Islet of Langerhans (tissue), 1 donor: Measurements from ENCODE around the gene GATAD1.
"Not testable (repeated sequence)": the region's sequence is repeated elsewhere in the genome, so short reads cannot be mapped to it uniquely, and the experiment has no call there.

Source experiments
- FAIRE-seq: peaks from one replicate; lab custom pipeline; 2011; peaks lifted over from hg19 to GRCh38; lab: Jason Lieb, UNC

The GATAD1 gene, protein sequence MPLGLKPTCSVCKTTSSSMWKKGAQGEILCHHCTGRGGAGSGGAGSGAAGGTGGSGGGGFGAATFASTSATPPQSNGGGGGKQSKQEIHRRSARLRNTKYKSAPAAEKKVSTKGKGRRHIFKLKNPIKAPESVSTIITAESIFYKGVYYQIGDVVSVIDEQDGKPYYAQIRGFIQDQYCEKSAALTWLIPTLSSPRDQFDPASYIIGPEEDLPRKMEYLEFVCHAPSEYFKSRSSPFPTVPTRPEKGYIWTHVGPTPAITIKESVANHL

DNA sequence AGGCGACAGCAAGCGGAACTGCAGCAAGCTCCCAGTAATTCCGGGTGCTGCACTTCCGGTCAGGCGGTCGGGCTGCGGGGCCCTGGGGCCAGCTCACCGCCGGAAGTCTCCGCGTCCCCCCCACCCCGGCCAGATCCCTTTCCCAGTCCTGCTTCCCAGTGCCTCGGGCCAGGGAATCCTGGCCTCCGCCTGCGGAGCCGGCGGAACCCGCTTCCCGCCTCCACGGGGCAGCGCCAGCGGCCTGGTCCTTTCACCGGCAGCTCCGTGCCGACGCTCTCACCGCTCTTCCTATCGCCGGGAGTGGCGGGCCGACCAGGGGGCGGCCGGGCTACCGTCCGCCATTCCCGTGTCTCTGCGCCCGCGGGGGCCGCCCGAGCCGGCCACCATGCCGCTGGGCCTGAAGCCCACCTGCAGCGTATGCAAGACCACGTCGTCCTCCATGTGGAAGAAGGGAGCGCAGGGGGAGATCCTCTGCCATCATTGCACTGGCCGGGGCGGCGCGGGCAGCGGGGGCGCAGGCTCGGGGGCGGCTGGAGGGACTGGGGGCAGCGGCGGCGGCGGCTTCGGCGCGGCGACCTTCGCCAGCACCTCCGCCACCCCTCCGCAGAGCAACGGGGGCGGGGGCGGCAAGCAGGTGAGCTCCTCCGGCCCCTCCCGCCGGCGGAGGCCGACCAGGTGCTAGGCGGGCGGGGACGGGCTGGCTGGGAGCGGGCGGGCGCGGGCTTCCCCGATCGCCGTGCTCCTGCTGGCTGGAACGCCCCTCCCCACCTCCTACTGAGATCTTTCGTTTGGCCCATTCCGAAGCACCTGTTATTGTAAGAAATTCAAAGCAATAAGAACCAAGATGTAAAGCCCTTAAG, at the start of gene GATAD1:
Gene GATAD1 (plus strand): TSS at position 138 of the 860 bp plus-strand sequence. CDS start 248 bp downstream, at position 386.
- FAIRE-seq = no peak

DNA sequence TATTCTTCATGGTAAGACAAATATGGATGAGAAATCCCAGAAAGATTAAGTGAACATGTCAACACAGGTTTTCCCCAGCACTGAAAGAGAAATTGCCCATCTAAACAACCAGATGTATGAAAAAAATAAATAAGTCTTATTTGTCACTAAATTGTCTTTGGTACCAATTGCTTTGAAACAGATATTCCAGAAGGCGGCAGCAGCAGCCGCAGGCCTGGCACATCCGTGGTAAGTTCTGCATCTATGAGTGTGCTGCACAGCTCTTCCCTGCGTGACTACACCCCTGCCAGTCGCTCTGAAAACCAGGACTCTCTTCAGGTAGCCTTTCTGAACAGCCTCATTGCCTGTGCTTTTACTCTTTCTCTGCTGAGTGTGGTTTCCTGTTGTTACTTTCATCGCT, 49.7 kb upstream of the GATAD1 start:
- FAIRE-seq = no peak

DNA sequence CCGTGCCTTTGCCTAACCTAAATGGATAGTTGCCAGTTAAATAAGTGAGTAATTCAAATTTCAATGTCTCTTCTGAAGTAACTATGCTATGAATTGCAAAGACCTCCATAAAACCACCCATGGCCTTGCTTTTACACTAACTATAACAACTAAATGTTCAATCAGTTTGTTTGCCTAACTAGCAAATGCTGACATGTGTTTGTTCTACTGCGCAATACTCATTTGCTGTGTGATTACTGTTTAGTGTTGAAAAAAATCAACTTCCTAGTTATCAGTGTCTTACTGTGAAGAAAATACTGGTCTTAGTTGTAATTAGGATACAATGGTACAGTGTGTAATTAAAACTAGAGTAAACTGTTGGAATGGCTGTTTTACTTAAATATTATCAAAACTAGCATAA, 47.3 kb upstream of the GATAD1 start:
- peak; percentile 72 for FAIRE-seq

DNA sequence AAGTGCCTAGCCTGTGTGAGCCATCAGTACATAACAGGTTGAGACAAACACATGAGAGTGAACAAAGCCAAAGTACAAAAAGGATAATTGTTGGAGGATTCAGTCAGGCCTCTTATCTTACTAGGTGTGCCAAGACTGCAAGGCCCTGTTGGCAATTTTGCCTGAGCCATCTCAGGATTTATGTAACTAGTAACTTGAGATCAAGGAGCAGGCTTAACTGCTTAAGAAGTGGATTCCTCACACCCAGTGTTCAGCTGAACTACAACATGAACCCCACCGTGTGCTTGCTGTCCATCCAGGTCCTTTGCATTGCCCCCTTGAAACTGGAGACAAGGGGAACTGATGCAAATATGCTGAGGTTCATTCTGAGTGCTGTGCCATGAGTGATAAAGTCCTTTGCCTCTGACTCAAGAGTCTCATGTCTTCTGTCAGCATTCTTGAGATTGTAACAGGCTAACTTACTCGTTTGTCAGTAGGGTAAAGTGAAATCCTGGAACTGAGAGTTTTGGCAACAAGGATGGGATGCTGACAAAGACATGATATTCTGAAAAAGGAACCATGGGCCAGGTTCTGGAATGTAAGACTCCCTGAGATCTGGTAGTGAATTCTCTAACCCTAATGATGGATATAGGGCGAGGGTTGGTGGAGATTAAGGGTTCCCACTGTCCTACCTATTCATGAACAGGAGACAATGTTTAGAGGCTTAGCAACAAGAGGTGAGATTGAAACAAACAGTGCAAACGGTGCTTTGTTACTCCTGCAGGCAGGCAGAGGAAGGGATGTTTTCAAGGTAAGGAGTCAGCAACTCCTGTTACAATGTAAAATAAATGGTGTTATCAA, 44.1 kb upstream of the GATAD1 start:
- FAIRE-seq = no peak

DNA sequence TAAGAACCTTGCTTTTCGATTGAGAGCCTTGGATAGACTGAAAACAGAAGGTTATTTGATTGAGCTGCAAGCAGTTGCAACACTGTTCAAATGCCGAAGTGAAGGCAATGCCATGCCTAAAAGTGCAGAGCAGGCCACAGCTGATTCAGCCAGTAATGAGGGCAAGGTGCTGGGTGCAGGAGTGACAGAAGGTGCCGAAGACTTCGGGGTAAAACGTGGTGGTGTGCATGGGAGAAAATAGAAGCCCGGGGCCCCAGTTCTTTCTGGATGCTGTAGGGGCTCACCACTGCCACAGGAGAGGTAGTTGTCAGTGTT, 43.6 kb upstream of the GATAD1 start:
- FAIRE-seq = no peak

DNA sequence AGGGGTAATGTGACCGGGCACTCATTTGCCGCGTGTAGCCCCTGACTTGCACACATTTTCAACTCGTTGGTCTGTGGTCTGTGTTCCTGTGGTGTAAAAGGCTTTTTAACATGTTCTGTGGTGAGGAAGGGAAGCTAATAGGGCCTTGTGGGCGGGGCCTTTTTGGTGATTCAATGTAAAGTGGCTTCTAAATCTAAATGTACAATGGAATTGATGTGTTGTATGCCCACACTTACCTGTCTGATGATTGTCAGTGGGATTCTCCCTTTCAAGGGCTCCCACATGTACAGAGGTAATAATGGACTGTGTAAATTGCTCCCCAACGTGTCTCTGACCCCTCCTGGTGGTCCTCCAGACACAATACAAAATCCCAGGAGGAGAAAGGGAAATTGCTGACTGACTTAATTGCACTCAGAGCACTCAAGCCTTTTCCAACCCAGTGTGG, 43.1 kb upstream of the GATAD1 start:
- FAIRE-seq = no peak

DNA sequence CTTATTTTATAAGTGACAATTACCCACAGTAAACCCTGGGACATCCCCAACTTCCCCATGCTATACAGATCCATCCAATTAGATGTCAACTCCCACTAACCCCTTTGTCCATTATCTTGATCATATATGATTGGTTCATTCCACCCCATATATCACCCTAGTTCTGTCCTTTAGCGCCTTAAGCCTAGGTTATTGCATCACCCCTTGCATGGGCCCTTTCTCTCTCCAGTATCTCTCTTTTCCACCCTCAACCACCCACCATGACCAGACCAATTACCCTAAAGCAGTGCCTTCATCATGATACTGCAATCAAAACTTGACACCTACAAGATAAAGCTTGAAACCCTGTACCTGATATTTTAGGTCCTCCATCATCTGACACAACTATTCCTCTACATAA, 37.9 kb upstream of the GATAD1 start:
- FAIRE-seq = no peak

DNA sequence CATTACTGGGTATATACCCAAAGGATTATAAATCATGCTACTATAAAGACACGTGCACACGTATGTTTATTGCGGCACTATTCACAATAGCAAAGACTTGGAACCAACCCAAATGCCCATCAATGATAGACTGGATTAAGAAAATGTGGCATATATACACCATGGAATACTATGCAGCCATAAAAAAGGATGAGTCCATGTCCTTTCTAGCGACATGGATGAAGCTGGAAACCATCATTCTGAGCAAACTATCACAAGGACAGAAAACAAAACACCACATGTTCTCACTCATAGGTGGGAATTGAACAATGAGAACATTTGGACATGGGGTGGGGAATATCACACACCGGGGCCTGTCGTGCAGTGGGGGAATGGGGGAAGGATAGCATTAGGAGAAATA, 37.1 kb upstream of the GATAD1 start:
- not testable (repeated sequence) for FAIRE-seq

DNA sequence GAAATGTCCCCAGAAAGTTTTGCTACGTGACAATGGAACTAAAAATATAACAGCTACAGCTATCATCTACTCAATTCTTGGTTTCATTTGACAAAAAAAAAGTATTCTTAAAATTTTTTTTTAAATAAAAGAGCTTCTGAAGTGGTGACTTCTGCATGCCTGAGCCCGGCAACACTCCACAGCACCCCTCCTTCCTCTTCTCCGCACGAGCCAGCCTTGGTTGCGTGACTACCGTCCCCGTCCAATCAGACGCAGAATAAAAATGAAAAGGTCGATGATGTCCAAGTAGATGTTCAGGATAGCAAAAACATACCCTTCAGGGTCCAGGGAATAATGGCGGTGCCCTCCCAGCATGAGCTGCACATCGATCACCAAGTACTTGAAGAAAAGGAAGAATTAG, 34.5 kb upstream of the GATAD1 start:
- FAIRE-seq = no peak

DNA sequence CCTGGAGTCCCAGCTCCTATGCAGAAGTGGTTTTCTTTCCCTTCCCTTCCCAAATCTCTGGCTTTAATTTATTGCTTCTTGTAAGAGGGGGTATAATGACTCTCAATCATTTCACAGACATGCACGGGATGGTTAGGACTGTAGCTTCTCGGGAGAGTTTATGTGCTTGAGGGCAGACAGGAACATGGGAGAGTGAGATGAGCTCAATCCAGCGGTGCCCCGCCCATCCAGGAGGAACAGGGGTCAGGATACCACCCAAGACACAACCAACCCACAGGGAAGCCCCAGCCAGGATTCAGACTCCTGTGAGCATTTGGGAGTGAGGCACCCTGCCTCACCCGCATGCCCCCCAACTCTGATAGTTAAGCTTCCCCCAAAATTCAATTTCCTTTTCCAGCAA, 33.7 kb upstream of the GATAD1 start:
- no peak for FAIRE-seq

DNA sequence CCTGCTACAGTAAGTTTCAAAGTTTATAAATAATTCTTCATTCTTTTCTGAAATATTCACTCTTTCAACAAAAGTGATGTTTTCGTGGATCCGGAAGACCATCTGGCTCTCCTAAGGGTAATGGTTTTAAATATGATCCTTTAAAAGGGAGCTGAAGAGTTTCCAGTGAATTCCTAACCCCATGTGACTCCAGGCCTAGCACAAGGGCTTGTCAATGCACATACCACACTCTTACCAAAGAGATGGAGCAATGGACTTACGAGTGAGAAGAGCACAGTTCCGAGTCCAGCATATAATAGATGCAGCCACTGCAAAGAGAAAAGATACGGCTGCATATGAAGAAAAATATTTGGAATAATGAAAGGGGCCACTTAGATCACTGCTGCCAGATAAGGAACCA, 32.1 kb upstream of the GATAD1 start:
- no peak for FAIRE-seq

DNA sequence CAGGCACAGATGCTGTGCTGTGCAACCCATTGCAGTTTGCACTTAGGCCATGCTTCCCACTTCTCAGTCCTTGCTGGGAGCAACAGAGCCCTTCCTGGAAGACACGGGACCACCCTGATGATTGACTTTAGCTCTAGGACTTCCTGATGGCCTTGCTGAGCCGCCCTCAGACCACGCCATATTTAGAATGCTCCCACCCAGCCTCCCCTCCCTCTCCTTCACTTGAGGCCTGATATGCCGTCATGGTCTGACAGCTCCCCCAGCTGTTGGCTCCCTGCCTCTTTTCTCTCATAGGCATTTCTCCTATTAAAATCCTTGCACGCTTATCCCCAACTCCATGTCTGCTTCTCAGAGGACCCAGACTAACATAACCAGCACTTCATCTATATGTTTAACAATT, 29.4 kb upstream of the GATAD1 start:
- FAIRE-seq = no peak

DNA sequence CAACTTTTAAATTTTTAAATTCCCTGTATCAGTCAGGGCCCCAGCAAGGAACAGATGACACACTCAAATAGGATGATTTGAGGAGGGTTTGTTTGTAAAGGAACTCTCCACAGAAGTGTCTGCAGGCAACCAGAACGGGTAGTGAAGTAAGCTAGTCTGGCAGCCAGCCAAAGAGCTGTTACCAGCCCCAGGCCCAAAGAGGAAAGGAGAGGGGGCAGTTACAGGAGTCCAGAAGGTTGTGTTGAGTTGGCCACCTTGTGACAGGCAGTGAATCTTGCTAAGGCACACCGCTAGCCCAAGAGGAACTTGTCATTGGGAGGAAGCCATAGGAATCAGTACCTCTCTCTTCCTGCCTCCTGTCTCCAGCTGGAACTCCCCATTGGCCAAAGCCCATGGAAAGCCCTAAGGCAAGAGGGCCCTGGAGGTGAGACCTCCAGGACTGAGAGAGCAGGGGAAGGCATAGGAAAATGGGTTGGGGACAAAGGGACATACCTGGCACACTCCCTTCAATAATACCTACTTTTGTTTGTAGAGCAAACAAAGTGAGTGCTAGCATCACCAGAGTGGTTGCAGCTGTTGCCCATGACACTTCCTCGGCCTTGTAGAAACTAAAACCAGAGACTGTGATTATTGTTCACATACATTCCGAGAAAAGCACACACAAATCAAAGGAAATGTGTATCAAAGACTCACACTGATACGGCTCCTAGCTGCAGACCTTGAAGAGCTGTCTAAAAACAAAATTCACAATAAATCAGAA, 25.4 kb upstream of the GATAD1 start:
- no peak for FAIRE-seq

DNA sequence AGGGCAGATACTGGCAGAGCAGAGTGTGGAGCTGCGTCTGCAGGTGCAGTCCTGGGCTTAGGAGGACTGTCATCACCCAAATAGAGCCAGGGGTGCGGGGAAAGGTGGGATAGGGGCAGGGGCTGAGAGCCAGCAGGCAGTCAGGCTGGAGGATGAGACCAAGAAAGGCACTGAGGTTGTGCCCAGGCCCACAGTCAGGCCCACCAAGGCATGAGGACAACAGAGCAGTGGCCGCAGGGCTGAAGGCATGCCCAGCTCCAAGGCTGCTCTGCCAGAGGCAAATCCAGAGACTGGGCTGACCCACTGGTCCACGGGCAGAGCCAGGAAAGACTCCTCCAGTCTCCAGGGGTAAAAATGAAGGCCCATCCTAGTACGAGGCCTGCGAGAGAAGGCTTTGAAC, 24.4 kb upstream of the GATAD1 start:
- FAIRE-seq = no peak

DNA sequence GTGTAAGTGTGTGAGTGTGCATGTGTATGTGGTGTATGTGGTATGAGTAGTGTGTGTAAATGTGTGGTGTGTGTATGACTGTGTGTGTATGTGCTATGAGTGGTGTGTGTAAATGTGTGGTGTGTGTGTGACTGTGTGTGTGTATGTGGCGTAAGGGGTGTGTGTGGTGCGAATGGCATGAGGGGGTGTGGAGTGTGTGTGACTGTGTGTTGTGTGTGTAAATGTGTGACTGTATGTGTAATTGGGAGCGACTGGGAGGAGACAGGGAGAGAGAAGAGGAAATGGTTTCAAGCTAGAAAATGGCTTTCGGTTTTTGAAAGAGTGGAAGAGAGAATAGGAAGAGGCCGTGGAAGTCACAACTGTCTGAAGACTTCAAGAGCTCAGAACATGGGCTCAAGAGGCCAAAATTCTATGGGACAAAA, 23.6 kb upstream of the GATAD1 start:
- no peak for FAIRE-seq

DNA sequence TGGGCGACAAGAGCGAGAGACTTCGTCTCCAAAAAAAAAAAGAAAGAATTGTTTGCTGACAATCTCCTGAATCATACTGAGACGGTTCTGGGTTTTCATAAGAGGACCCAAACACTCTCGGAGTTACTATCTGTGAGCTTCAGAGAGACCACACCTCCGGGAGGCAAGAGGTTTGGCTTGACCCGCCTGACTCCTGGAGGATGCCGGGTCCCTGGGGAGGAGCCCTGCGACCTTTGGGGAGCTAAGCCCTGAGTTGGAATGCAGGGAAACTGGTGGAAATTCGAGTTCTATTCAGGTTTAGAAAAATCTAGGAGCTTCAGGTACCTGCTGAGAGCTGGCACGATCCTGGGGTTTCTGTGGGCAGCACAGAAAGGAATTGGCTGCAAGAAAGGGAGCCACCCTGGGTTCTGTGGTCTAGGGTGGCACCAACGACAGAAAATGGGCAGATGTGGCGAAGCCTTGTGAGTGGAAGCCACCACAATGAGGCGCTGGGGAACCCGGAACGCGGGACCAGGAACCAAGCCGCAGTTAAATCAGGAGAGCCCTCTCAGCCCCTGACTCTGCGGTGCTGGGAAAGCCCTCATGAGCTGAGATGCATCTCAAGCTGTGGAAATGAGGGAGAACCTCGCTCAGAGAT, 21.9 kb upstream of the GATAD1 start:
- FAIRE-seq = no peak

DNA sequence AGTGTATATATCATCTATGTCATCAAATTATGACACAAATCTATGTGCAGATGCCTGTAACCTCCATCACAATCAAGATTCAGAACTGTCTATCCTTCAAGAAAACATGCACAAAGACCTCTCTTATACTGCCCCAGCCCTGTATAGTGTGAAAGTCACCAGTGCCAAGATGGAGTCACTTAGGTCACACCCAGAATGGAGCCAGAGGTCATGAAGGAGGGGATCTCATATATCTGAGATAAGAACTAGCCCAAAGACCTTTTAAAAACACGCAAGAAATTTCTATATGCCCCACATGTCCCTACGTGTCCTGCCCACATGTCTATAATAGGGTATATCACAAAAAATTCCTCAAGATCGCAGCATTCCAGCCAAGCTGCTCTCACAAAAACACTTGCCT, 20.1 kb upstream of the GATAD1 start:
- FAIRE-seq = no peak

DNA sequence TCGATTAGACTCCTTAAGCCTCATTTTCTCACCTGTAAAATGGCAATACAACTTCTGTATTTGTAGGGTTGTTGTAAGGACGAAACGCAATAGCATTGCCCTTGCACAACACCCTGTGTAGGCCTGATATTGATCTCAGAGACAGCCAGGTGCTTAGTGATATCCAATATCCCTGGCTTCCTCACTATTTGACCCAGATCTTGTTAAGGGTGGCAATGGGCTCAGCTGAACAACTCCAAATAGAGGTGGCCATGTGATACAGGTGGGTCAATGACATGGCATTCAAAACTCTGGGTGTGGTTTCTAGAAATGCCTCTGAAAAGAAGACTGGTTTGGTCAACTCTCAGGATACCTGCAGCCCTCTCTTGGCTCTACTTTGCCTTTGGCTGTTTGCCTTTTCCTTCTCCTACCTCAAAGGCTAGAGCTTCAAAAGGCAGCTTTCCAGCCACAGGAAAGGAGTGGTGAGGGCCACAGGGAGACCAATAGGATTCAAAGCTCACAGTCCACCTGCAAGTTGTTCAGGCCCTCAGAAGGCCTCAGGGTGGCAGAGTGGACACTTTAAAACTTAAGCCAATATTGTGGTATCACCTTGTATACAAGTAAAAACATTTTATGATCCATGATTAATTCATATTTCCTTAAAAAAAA, 14.9 kb upstream of the GATAD1 start:
- no peak for FAIRE-seq

DNA sequence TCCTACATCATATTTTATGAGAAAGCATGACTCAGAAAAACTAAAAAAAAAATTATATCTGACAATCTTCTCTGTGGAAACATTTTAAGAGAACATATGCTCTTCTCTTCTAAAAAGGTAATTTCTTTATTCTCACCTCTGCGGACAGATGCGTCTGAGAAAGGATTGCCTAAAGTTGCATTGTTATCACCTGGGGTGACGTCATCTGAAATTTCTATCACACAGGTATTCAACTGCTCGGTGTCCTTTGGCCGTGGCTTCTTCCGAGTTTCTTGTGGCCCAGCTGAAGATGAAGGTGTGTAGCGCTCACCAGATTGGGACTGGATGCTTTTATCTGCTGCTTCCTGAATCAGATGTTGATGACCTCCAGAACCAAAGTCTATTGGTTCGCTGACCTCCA, 14.3 kb upstream of the GATAD1 start:
- no peak for FAIRE-seq

DNA sequence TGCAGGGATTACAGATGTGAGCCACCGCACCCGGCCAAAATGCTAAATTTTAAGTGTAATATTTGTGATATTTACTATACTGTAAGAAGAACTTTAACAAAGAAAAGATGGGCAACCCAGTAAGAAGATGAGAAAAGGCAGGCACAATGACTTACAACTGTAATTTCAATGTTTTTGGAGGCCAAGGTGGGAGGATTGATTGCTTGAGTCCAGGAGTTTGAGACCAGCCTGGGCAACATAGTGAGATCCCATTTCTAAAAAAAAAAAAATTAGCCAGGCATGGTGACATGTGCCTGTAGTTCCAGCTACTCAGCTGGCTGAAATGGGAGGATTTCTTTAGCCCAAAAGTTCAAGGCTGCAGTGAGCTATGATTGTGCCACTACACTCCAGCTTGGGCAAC, 11.7 kb upstream of the GATAD1 start:
- FAIRE-seq = no peak
